Ishikawa (cell line): ENCODE data around the gene C1QTNF6.

Source experiments
- CEBPB ChIP-seq: IDR thresholded peaks from 2 replicates; pipeline ENCODE4 v1.6.1; 2012
- CREB1 ChIP-seq: IDR thresholded peaks from 2 replicates; pipeline ENCODE4 v1.6.1; 2012; ENCODE audit warnings: low read depth
- EGR1 ChIP-seq: IDR thresholded peaks from 2 replicates; pipeline ENCODE4 v1.6.1; 2012
- EP300 ChIP-seq: IDR thresholded peaks from 2 replicates; pipeline ENCODE4 v1.6.1; 2012; ENCODE audit warnings: borderline replicate concordance
- FOXM1 ChIP-seq: IDR thresholded peaks from 2 replicates; pipeline ENCODE4 v1.6.1; 2012; ENCODE audit warnings: low read depth, borderline replicate concordance
- NFIC ChIP-seq: IDR thresholded peaks from 2 replicates; pipeline ENCODE4 v1.6.1; 2012
- RAD21 ChIP-seq: IDR thresholded peaks from 2 replicates; pipeline ENCODE4 v1.6.1; 2012; ENCODE audit warnings: low read depth
- TAF1 ChIP-seq: IDR thresholded peaks from 2 replicates; pipeline ENCODE4 v1.6.1; 2012; ENCODE audit warnings: low read depth, mild to moderate bottlenecking
- TCF12 ChIP-seq: IDR thresholded peaks from 2 replicates; pipeline ENCODE4 v1.6.1; 2012; ENCODE audit warnings: low read depth
- TEAD4 ChIP-seq: IDR thresholded peaks from 2 replicates; pipeline ENCODE4 v1.6.1; 2012
- YY1 ChIP-seq: IDR thresholded peaks from 2 replicates; pipeline ENCODE4 v1.6.1; 2012; ENCODE audit warnings: low read depth
- ZBTB7A ChIP-seq: IDR thresholded peaks from 2 replicates; pipeline ENCODE4 v1.6.1; 2012; ENCODE audit warnings: low read depth
- TF ChIP-seq, protein P1 (sequence below): IDR thresholded peaks from 2 replicates; pipeline ENCODE4 v1.6.1; 2012
- TF ChIP-seq, protein P2 (sequence below): IDR thresholded peaks from 2 replicates; pipeline ENCODE4 v1.6.1; 2012
- TF ChIP-seq, protein P3 (sequence below): IDR thresholded peaks from 2 replicates; pipeline ENCODE4 v1.6.1; 2012; ENCODE audit warnings: low read depth, mild to moderate bottlenecking

Gene C1QTNF6

DNA sequence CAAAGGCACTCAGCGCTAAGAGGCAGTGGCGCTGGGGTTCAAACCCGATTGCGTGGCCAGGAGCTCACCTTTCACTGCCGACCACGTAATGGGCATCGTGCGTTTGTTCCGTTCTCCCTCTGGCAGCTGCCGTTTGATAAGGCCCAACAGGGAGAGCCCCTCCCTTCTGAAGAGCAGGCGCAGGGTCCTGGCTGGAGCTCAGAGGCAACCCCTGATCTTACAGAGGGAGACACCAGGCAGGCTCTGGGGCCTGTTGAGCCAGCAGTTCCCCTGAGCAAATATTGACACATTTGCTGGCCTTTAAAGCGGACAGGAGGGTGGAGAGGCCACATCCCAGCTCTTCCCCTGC lies 11.7 kb upstream of the C1QTNF6 start:
- TF ChIP-seq TEAD4 (no peak), EP300 (no peak), YY1 (no peak), TAF1 (no peak), FOXM1 (no peak), CREB1 (no peak)

DNA sequence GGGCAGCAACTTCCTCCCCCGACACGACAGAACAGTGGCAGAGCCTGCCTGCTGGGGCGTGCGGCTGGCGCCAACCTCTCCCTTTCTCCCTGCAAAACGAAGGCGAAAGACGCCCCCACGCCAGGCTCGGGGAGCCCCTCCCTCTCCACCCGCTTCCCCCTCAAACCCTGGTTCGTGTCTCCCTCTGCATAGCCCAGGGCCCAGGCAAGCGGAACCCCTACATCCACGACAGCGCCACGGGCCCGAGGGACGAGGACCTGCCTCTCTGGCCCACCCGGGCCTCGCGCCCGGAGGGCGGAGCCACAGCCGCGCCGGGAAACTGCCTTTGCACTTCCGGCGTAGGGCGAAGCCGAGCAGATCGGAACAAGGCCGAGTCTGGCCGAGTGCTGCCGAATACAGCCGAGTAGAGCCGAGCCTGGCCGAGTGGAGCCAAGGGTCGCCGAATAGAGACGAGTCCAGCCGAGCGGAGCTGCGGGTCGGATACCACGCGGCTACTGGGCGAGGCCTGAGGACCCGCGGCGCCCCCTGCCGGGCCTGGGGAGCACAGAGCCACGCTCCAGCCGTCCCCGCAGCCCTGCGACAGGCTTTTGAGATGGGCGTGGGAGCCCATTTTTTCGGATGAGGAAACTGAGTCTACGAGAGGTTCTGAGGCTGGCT lies 11.2 kb upstream of the C1QTNF6 start:
- no peak for TF ChIP-seq EGR1
- TF ChIP-seq RAD21 = peak; percentile 78
- no peak for TF ChIP-seq NFIC
- no peak for TF ChIP-seq FOXM1
- peak; percentile 68; the same call in 1 of the 2 replicates for TF ChIP-seq TAF1
- TF ChIP-seq, protein P1, sequence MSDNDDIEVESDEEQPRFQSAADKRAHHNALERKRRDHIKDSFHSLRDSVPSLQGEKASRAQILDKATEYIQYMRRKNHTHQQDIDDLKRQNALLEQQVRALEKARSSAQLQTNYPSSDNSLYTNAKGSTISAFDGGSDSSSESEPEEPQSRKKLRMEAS = peak; percentile 88
- TF ChIP-seq TCF12 = peak; percentile 39; the same call in 1 of the 2 replicates

DNA sequence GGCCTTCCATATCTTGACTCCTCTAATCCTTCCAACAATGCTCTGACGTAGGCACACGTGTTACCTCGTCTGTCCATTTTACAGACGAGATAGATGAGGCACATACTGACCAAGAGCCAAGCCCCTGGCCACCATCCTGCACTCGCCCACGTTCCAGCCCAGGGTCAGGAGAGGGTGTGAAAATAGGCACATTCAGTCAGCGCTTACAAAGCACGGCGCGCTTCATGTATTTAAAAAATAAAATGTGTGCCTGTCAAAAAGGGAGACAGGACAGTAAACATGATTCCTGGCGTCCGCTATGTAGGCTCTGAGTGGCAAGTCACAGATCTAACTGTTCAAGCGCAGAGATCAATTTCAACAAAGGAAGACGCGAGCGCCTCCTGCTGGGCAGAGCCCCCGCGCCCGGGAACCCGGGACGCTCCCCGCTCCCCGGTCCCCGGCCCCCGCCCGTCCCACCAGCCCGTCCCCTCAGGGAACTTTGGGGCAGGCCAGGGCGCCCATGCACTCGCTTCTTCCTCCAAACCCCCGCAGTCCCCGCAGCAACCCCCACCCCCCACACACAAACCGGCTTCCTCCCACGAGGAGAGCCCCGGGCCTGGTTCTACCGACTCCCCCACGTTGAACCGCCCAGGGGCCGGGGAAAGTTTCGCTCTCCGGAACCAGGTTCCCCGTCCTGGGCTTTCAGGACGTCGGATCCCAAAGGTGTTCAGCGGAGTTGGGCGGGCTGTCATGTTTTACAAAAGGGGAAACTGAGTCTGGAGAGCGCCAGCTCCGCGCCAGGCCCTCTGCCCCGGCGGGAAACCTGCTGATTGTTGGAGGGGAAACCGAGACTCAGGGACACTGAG lies 10.4 kb upstream of the C1QTNF6 start:
- TF ChIP-seq CREB1 (no peak), YY1 (no peak), ZBTB7A (0 out of 2 replicates have a peak, but pooled peaks have one; percentile 23), EP300 (no peak), NFIC (no peak), TAF1 (no peak), RAD21 (peak; percentile 60)

DNA sequence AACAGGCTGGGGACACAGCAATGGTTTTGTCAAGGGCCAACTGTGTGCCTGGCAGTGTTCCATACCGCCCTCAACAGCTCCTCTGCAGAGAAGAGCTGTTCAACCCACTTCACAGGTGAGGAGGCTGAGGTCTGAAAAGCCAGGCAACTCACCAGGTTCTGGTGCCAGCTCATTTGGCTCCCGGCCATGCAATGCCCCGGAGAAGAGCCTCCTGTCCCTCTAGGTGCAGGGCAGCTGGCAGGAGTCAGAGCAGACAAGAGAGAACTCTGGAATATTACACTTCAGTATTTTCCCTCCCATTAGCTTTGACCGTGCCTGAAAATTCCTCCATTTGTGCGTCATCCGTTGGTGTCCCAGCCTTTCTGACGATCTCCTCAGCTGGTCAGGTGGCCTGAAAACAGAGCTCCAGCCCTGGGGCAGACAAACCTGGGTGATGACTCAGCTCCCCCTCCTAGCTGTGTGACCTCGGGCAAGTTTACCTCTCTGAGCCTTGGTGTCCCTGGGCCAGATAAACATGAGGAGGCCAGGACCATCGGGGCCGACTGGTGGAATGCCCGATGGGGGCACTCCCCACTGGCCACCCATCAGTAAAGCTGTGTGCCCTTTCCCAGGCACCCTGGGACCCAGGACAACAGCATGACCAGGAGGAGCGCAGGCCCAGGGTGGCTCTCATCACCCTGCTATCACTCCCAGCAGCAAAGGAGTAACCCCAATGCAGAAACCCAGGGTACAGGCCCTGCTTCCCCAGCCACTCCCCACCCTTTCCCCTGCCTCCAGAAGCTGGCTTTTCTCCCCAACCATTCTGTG lies 9.6 kb upstream of the C1QTNF6 start:
- TF ChIP-seq EGR1 (no peak), RAD21 (no peak), ZBTB7A (no peak), YY1 (no peak), TEAD4 (no peak; the same call in 1 of the 2 replicates), NFIC (peak; percentile 10; the same call in 1 of the 2 replicates), EP300 (no peak), CREB1 (no peak), TCF12 (0 out of 2 replicates have a peak, but pooled peaks have one; percentile 2)
- TF ChIP-seq, protein P2, sequence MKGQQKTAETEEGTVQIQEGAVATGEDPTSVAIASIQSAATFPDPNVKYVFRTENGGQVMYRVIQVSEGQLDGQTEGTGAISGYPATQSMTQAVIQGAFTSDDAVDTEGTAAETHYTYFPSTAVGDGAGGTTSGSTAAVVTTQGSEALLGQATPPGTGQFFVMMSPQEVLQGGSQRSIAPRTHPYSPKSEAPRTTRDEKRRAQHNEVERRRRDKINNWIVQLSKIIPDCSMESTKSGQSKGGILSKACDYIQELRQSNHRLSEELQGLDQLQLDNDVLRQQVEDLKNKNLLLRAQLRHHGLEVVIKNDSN = peak; percentile 72

DNA sequence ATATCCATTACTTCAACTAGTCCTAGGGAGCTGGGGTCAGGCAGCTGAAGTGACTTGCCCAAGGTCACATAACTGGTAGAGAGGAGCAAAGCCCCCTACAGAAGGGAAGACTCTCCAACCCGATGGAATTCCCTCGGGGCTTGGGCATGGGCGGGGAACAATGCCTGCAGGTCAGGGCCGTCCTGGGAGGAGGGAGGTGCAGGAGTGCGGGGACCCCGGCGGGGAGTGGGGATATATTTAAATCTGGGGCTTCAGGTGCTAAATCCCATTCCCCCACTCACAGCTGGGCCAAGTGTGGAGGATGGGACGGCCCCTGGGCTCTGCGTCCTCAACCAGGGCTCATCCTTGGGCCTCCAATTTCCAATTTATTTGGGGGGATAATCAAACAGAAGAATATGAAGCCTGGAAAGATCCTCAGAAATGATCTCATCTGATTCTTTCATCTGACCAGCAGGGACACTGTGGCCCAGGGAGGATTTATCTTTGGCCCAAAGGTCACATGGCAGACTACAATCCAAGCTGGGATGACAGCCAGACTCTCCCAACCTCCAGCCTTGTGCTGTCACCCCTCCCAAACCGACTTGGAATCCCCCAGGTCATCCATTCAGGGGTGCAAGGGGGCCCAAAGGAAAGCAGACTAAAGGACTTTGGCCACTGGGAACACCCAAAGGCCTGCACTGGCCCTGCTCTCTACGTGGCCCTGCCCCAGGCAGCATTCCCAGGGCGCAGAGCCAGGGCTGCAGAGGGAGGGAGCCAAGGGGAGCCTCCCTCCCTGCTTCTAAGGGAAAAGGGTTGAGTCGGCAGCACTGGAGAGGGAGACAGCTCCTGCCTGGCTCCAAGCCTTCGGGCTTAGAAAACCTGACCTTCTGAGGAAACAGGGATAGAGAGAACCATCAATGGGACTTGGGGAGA lies 8.7 kb upstream of the C1QTNF6 start:
- TF ChIP-seq, protein P1 = peak; percentile 53
- TF ChIP-seq EGR1 (no peak), NFIC (peak; percentile 80), FOXM1 (no peak), TAF1 (no peak), CREB1 (no peak), EP300 (no peak), CEBPB (no peak), RAD21 (no peak), TCF12 (0 out of 2 replicates have a peak, but pooled peaks have one; percentile 13), TEAD4 (peak; percentile 62)
- TF ChIP-seq, protein P2 = peak; percentile 39
- TF ChIP-seq, protein P3, sequence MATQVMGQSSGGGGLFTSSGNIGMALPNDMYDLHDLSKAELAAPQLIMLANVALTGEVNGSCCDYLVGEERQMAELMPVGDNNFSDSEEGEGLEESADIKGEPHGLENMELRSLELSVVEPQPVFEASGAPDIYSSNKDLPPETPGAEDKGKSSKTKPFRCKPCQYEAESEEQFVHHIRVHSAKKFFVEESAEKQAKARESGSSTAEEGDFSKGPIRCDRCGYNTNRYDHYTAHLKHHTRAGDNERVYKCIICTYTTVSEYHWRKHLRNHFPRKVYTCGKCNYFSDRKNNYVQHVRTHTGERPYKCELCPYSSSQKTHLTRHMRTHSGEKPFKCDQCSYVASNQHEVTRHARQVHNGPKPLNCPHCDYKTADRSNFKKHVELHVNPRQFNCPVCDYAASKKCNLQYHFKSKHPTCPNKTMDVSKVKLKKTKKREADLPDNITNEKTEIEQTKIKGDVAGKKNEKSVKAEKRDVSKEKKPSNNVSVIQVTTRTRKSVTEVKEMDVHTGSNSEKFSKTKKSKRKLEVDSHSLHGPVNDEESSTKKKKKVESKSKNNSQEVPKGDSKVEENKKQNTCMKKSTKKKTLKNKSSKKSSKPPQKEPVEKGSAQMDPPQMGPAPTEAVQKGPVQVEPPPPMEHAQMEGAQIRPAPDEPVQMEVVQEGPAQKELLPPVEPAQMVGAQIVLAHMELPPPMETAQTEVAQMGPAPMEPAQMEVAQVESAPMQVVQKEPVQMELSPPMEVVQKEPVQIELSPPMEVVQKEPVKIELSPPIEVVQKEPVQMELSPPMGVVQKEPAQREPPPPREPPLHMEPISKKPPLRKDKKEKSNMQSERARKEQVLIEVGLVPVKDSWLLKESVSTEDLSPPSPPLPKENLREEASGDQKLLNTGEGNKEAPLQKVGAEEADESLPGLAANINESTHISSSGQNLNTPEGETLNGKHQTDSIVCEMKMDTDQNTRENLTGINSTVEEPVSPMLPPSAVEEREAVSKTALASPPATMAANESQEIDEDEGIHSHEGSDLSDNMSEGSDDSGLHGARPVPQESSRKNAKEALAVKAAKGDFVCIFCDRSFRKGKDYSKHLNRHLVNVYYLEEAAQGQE = peak; percentile 73

DNA sequence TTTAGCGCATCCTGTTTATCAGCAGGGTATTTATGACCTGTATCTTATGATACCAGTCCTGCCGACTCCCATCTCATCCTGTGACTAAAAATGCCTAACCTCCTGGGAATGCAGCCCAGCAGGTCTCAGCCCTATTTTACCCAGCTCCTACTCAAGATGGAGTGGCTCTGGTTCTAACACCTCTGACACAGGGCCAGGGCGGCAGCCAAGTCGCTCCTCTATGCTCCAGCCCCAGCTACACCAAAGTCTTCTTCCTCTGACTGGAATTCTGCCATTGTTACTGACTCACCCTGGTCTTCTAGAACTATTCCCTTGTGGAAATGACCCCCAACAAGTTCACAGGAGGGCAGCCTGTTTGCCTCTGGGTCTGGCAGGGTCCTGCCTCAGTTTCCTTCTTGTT lies 7.9 kb upstream of the C1QTNF6 start:
- no peak for TF ChIP-seq RAD21
- no peak for TF ChIP-seq YY1
- no peak for TF ChIP-seq TAF1
- no peak for TF ChIP-seq ZBTB7A
- no peak for TF ChIP-seq NFIC
- TF ChIP-seq EGR1 = no peak
- TF ChIP-seq TEAD4 = no peak
- TF ChIP-seq, protein P3 = no peak
- no peak for TF ChIP-seq TCF12
- TF ChIP-seq EP300 = no peak
- TF ChIP-seq, protein P1 = no peak
- TF ChIP-seq, protein P2 = no peak
- no peak for TF ChIP-seq CREB1
- no peak for TF ChIP-seq CEBPB
- TF ChIP-seq FOXM1 = no peak
